T-cell (primary cell): ENCODE data around the gene ZC3H12D. TPM values are rescaled to one million over a fixed set of nuclear protein-coding genes. Genes with fewer than 3 reads are reported as not detected.

ENCODE experiments used
- ATAC-seq, 4 experiments: fragments of 200-7000 bp in 3 of 4; fragments of 150-1000 bp in 1 of 4; cut with Tn5 transposase; replicated peaks in 1 of 4; 1 replicate in 3 of 4; 2 replicates in 1 of 4; pipeline ENCODE4 v1.10.0; 2021; ENCODE audit warnings: moderate library complexity in 3 of 4, mild to moderate bottlenecking in 2 of 4, moderate number of reproducible peaks in 1 of 4
- CTCF ChIA-PET, 2 donors: fragments of 300-600 bp; sonication (Branson Sonifier 250); formaldehyde crosslinking; loops; one replicate each; lab custom pipeline; 2022; ENCODE audit warnings: antibody characterized with exemption in 2 of 2; lab: Charles Lee
- POLR2A ChIA-PET, 2 donors: fragments of 300-600 bp; sonication (Branson Sonifier 250); formaldehyde crosslinking; loops; one replicate each; lab custom pipeline; 2022; ENCODE audit warnings: antibody characterized with exemption in 2 of 2; lab: Charles Lee
- DNase-seq, 35 experiments: peaks; one replicate each; pipeline versions ENCODE4 v3.0.0 to v3.0.0-alpha.2; 2013 to 2023
- H3K27ac ChIP-seq: one replicate; pipeline ENCODE4 v1.5.1; 2013; ENCODE audit warnings: low read length
- H3K27me3 ChIP-seq, 2 experiments: replicated peaks in 1 of 2; 1 replicate in 1 of 2; 2 replicates in 1 of 2; pipeline versions ENCODE4 v1.6.1 to v1.7.0; 2013; ENCODE audit warnings: low read length in 1 of 2, mixed read lengths in 1 of 2; ENCODE audit not compliant: control insufficient read depth in 2 of 2, insufficient read depth in 2 of 2; ENCODE audit errors: extremely low read depth in 1 of 2
- H3K36me3 ChIP-seq, 2 donors: 1 replicate in 1 of 2; 2 replicates in 1 of 2; pipeline versions ENCODE4 v1.6.1 to v1.7.0; 2013; ENCODE audit warnings: low read length in 1 of 2; ENCODE audit not compliant: control insufficient read depth in 2 of 2, insufficient read depth in 1 of 2; ENCODE audit errors: extremely low read depth in 1 of 2
- H3K4me1 ChIP-seq, 2 experiments: 1 replicate in 1 of 2; 2 replicates in 1 of 2; pipeline versions ENCODE4 v1.6.1 to v1.7.0; 2013; ENCODE audit warnings: low read length in 2 of 2, mixed read lengths in 1 of 2; ENCODE audit not compliant: insufficient read depth in 2 of 2, control insufficient read depth in 1 of 2; ENCODE audit errors: extremely low read depth in 1 of 2
- H3K4me3 ChIP-seq, 2 donors: 1 replicate in 1 of 2; 2 replicates in 1 of 2; pipeline versions ENCODE4 v1.5.1 to v1.7.0; 2013; ENCODE audit warnings: mild to moderate bottlenecking in 2 of 2, low read length in 1 of 2, moderate library complexity in 1 of 2; ENCODE audit not compliant: control insufficient read depth in 1 of 2; ENCODE audit errors: extremely low read depth in 1 of 2
- H3K9me3 ChIP-seq: 2 replicates; pipeline ENCODE4 v1.7.0; 2013
- H3K27ac Mint-ChIP-seq, 2 donors: one replicate each; pipeline ENCODE4 v1.8.0; 2020 to 2021; ENCODE audit warnings: mild to moderate bottlenecking in 2 of 2, mixed read lengths in 2 of 2
- H3K27me3 Mint-ChIP-seq, 2 donors: one replicate each; pipeline ENCODE4 v1.8.0; 2021 to 2022; ENCODE audit warnings: mixed read lengths in 2 of 2
- H3K36me3 Mint-ChIP-seq: one replicate; pipeline ENCODE4 v1.8.0; 2021; ENCODE audit warnings: mixed read lengths
- H3K4me1 Mint-ChIP-seq, 3 donors: one replicate each; pipeline ENCODE4 v1.8.0; 2020 to 2022; ENCODE audit warnings: mixed read lengths in 3 of 3, mild to moderate bottlenecking in 1 of 3
- H3K4me3 Mint-ChIP-seq, 3 donors: one replicate each; pipeline ENCODE4 v1.8.0; 2020 to 2022; ENCODE audit warnings: mild to moderate bottlenecking in 3 of 3, mixed read lengths in 3 of 3, moderate library complexity in 3 of 3
- H3K9me3 Mint-ChIP-seq, 3 donors: one replicate each; pipeline ENCODE4 v1.8.0; 2020 to 2022; ENCODE audit warnings: mixed read lengths in 3 of 3
- WGBS: methylation state at CpG from one replicate; pipeline ENCODE4 v1.1.5; 2013; ENCODE audit warnings: missing lambda C conversion rate; ENCODE audit not compliant: insufficient coverage; 5-methylcytosine and 5-hydroxymethylcytosine counted together
- total RNA-seq, 35 experiments: library from RNA in 6 of 35; stranded (reverse) in 6 of 35; fragments of 120-200 nt in 1 of 35; gene quantifications; one replicate each; pipeline versions ENCODE4 v1.2.1 to v1.2.4 and lab custom pipeline; 2013 to 2026

Gene ZC3H12D
- total RNA-seq, 5 donors from 2014 or later (not counting 1 experiment from before 2014, with no cell fraction given) = 48.2 to 117 (median 107) TPM

DNA sequence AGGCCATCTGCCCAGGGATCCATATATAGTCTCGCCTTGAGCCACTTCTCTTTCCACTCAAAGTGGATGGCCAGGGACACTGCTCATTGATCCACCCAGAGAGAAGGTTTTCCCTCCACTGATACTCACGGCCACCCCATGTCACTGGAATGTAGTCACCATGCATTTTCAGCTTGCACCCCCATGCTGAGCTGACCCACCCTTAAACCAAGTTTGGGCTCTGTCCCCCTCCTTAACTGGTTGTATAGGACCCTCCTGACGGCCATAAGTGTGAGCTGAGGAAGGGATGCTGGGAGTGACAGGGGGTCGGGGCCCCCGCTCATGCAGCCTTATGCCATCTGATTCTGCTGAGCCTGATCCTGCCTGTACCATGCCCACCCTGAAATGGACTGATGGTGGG lies 59.1 kb downstream of the ZC3H12D start:
- CTCF ChIA-PET = no interaction called here
- no peaks in the 10 kb centered on the region for H3K4me1 ChIP-seq
- Mint-ChIP-seq H3K4me3 (no peak overlapping the region), H3K27me3 (no peaks in the 10 kb centered on the region), H3K9me3 (no peaks in the 10 kb centered on the region), H3K27ac (no peak overlapping the region), H3K36me3 (no peaks in the 10 kb centered on the region), H3K4me1 (peaks cover 0 to 2% (median 0%) of the 10 kb centered on the region in 3 donors)
- no peaks in the 10 kb centered on the region for H3K9me3 ChIP-seq
- no peak overlapping the region for H3K27ac ChIP-seq
- H3K4me3 ChIP-seq = no peak overlapping the region
- POLR2A ChIA-PET = interaction anchor here in 1 of 2 donors (0.6 kb wide), 1 partner anchor 390 kb away, joined by 3 read pairs; no protein-coding TSS in a partner anchor
- no peak for DNase-seq
- ATAC-seq = no peak
- H3K36me3 ChIP-seq = no peaks in the 10 kb centered on the region
- H3K27me3 ChIP-seq = no peaks in the 10 kb centered on the region
- WGBS = 91% methylated on average over 1 of the region's 5 CpGs

DNA sequence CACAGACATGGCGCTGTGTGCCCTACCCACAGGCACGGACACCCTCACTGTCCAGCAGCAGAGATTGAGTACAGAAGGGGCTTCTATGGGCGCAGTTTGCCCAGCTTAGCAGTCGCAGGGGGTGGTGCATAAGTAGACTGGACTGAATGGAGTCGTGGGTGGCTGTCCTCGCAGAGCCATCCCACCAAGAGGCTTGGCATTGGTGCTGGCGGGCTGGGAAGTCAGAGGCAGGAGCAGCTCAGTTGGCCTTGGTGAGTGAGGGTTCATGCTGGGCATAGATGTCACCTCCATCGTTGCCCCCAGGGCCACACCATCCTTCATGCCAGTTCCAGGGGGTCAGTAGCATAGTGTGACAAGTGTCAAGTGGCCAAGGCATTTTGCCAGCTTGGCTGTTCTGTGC lies 59.6 kb downstream of the ZC3H12D start:
- Mint-ChIP-seq H3K36me3 (no peaks in the 10 kb centered on the region), H3K27me3 (no peaks in the 10 kb centered on the region), H3K27ac (no peak overlapping the region), H3K9me3 (no peaks in the 10 kb centered on the region), H3K4me3 (no peak overlapping the region), H3K4me1 (peaks cover 0 to 5% (median 0%) of the 10 kb centered on the region in 3 donors)
- Histone ChIP-seq H3K27ac (no peak overlapping the region), H3K27me3 (no peaks in the 10 kb centered on the region), H3K9me3 (no peaks in the 10 kb centered on the region), H3K36me3 (no peaks in the 10 kb centered on the region), H3K4me3 (no peak overlapping the region), H3K4me1 (no peaks in the 10 kb centered on the region)
- ChIA-PET POLR2A (no interaction called here), CTCF (no interaction called here)
- DNase-seq (no peak), ATAC-seq (no peak)
- WGBS = 92% methylated on average over 6 of the region's 8 CpGs

DNA sequence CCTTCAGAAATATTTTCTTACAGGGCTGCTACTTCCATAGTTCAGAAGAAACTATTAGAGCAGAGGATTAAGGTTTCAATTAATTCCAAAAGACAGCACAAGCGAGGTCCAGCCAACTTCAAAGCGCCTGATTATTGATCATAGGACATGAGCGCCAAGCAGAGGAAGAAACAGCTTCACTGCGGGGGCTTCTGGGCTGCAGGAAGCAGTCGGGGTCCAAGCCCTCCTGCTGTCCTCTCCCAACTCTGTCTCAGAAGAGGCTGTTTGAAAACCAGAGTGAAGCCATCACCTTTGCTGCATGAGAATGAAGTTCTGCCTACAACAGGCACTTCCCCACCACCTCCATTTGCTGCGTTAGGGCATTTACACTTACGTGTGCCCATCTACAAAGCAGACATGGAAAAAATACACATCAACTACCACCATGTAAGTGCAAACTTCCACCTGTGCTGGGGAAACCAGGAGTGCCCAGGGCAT lies 60.8 kb downstream of the ZC3H12D start:
- Histone ChIP-seq H3K9me3 (no peaks in the 10 kb centered on the region), H3K4me1 (no peaks in the 10 kb centered on the region), H3K36me3 (no peaks in the 10 kb centered on the region), H3K4me3 (no peak overlapping the region), H3K27ac (no peak overlapping the region), H3K27me3 (no peaks in the 10 kb centered on the region)
- 86% methylated on average over 6 of the region's 7 CpGs for WGBS
- H3K9me3 Mint-ChIP-seq = no peaks in the 10 kb centered on the region
- ATAC-seq (no peak), DNase-seq (no peak)
- no peaks in the 10 kb centered on the region for H3K36me3 Mint-ChIP-seq
- no peak overlapping the region for H3K4me3 Mint-ChIP-seq
- no peak overlapping the region for H3K27ac Mint-ChIP-seq
- ChIA-PET POLR2A (no interaction called here), CTCF (no interaction called here)
- peaks cover 0 to 8% (median 0%) of the 10 kb centered on the region in 3 donors for H3K4me1 Mint-ChIP-seq
- no peaks in the 10 kb centered on the region for H3K27me3 Mint-ChIP-seq

DNA sequence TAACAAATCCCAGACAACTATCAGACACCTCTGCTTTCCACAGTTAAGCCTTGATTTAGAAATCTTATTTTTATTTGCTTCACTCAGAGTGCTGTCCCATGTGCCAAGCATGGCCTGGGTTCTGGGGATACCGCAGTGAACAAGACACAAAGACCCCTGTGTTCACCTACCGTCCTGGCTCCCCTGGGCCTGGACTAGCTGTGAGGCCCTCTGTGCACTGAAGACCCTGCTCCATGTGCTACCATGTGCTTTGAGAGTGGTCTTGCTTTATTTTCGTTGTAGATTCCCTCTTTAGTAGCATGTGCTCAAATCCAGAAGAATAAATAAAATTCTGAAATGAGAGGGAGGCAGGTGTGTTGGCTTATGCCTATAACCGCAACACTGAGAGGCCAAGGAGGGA lies 62.2 kb downstream of the ZC3H12D start:
- no peak overlapping the region for H3K27ac ChIP-seq
- ATAC-seq = no peak
- no peaks in the 10 kb centered on the region for H3K9me3 ChIP-seq
- Mint-ChIP-seq H3K27me3 (no peaks in the 10 kb centered on the region), H3K36me3 (no peaks in the 10 kb centered on the region), H3K9me3 (no peaks in the 10 kb centered on the region), H3K27ac (no peak overlapping the region), H3K4me3 (no peak overlapping the region), H3K4me1 (peaks cover 0 to 8% (median 0%) of the 10 kb centered on the region in 3 donors)
- WGBS = 93% methylated on average over 2 of the region's 4 CpGs
- ChIA-PET POLR2A (no interaction called here), CTCF (no interaction called here)
- no peak for DNase-seq
- no peaks in the 10 kb centered on the region for H3K36me3 ChIP-seq
- no peaks in the 10 kb centered on the region for H3K27me3 ChIP-seq
- no peak overlapping the region for H3K4me3 ChIP-seq
- H3K4me1 ChIP-seq = no peaks in the 10 kb centered on the region

GRCh38 chr6:149421132-149421531 lies 63.7 kb downstream of the ZC3H12D start:
- Histone ChIP-seq H3K4me1 (no peaks in the 10 kb centered on the region), H3K27me3 (no peaks in the 10 kb centered on the region), H3K27ac (no peak overlapping the region), H3K9me3 (no peaks in the 10 kb centered on the region), H3K4me3 (no peak overlapping the region), H3K36me3 (no peaks in the 10 kb centered on the region)
- H3K27me3 Mint-ChIP-seq = no peaks in the 10 kb centered on the region
- POLR2A ChIA-PET = interaction anchor here in 1 of 2 donors (0.6 to 1.1 kb wide), 3 partner anchors 14 to 373 kb away, joined by 3 to 4 read pairs (median 4); no protein-coding TSS in a partner anchor
- H3K9me3 Mint-ChIP-seq = peaks cover 0 to 8% (median 4%) of the 10 kb centered on the region in 3 donors
- H3K27ac Mint-ChIP-seq = no peak overlapping the region
- ATAC-seq = no peak
- CTCF ChIA-PET = interaction anchor here in 1 of 2 donors (2.6 kb wide), 1 partner anchor 10 kb away, joined by 12 read pairs; no protein-coding TSS in a partner anchor
- no peak overlapping the region for H3K4me3 Mint-ChIP-seq
- no CpG with 5 or more reads among the region's 5 CpGs for WGBS
- peaks cover 0 to 10% (median 2%) of the 10 kb centered on the region in 3 donors for H3K4me1 Mint-ChIP-seq
- no peak for DNase-seq
- peaks cover under 1% of the 10 kb centered on the region for H3K36me3 Mint-ChIP-seq

- Mint-ChIP-seq H3K27ac (no peak overlapping the region), H3K36me3 (peaks cover 9% of the 10 kb centered on the region), H3K9me3 (peaks cover 0 to 17% (median 4%) of the 10 kb centered on the region in 3 donors), H3K4me3 (no peak overlapping the region), H3K27me3 (no peaks in the 10 kb centered on the region), H3K4me1 (peaks cover 0 to 13% (median 2%) of the 10 kb centered on the region in 3 donors)
- no peaks in the 10 kb centered on the region for H3K9me3 ChIP-seq
- WGBS = 73% methylated on average over 5 of the region's 13 CpGs
- H3K4me3 ChIP-seq = no peak overlapping the region
- DNase-seq (no peak), ATAC-seq (no peak)
- H3K27me3 ChIP-seq = no peaks in the 10 kb centered on the region
- no peaks in the 10 kb centered on the region for H3K4me1 ChIP-seq
- H3K36me3 ChIP-seq = no peaks in the 10 kb centered on the region
- no peak overlapping the region for H3K27ac ChIP-seq
- ChIA-PET CTCF (interaction anchor here in 1 of 2 donors (0.8 to 2.6 kb wide), 2 partner anchors 12 to 338 kb away, joined by 3 to 12 read pairs; no protein-coding TSS in a partner anchor), POLR2A (interaction anchor here in 1 of 2 donors (0.6 kb wide), 2 partner anchors 24 to 90 kb away, joined by 3 read pairs; no protein-coding TSS in a partner anchor)
These were observed 65.0 kb downstream of the ZC3H12D start for GRCh38 chr6:149419696-149420404.
